HCEC 1CT (cell line): Measurements from ENCODE around the gene TIMMDC1.
"Not testable (repeated sequence)": the region's sequence is repeated elsewhere in the genome, so short reads cannot be mapped to it uniquely, and the experiment has no call there.

ENCODE experiments used
- DNase-seq: peaks from one replicate; pipeline ENCODE4 v3.0.0-alpha.2; 2017

Gene TIMMDC1

GRCh38 chr3:119557877-119558269, 59.5 kb downstream of the TIMMDC1 start:
- DNase-seq = no peak

- DNase-seq = no peak
These were observed 60.4 kb downstream of the TIMMDC1 start for GRCh38 chr3:119558626-119559317.

- DNase-seq = peak; percentile 47
These were observed 61.2 kb downstream of the TIMMDC1 start, which contains the start of gene CD80 for GRCh38 chr3:119559441-119559963. CD80 (minus strand) TSS chr3:119559614; CDS start chr3:119557728, 1,886 bp downstream.

GRCh38 chr3:119560160-119560559, 61.8 kb downstream of the TIMMDC1 start:
- DNase-seq = no peak

DNA sequence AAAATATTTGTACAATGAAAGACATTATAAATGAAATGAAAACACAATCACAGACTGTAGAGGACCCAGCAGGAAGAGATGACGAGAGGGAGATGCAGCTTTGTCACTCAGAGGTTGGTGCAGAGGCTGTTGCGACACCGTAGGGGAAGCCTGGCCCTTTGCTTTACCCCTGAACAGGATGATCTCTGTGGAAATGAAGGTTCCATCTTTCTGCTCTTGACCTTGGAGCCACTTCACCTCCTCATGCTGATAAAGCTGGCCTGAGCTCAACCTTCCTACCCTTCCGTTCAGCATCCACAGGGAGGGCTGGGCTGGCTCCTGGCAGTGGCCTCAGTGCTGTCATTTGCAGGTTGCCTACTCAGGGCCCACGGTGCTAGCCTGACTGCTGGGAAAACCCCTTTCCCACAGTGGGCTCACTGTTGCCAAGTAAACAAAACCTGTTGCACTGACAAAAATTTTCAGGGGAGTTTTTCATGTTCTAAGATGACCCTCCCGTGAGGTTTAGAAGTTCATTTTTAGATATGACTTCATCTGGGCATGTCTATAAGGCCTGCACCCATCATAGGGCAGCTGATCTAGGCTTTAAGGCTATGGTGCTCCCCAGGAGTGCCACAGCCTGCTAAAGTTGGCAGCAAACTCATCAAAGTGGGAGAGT, 64.1 kb downstream of the TIMMDC1 start:
- no peak for DNase-seq

- not testable (repeated sequence) for DNase-seq
These were observed 65.0 kb downstream of the TIMMDC1 start for GRCh38 chr3:119563334-119563733.

DNA sequence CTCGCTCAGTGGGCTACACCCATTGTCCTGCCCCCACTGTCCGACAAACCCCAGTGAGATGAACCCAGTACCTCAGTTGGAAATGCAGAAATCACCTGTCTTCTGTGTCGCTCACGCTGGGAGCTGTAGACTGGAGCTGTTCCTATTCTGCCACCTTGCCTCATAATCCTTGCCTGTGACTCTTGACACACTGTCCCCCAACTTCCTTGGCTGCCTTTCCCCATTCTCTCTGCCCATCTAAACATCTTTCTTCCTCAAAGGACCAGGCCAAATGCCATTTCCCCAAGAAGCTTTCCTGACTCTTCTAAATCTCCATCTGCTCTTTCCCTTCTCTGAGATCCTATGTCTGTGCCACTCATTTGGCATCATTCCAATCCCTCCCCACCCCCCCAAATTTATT, 70.8 kb downstream of the TIMMDC1 start:
- DNase-seq = no peak

DNA sequence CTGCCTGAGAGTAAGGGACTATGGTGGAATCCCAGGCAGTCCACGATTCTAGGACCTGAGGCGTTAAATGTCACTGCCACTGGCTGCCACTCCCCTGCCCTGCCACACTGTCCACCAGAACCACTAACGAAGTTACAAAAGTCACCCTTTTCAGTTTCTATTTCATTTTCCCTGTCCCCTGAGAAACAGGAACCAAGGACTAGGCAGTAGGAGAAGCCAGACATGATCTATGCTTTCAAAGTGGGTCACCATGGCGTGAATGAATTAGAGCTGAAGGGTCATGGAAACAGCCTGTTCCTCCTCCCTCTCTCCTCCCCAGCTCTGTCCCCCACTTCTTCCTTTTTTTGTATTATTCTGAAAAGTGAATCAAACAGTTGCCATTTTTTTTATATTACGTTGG, 71.9 kb downstream of the TIMMDC1 start:
- no peak for DNase-seq

GRCh38 chr3:119571230-119571629, 72.9 kb downstream of the TIMMDC1 start:
- no peak for DNase-seq

DNA sequence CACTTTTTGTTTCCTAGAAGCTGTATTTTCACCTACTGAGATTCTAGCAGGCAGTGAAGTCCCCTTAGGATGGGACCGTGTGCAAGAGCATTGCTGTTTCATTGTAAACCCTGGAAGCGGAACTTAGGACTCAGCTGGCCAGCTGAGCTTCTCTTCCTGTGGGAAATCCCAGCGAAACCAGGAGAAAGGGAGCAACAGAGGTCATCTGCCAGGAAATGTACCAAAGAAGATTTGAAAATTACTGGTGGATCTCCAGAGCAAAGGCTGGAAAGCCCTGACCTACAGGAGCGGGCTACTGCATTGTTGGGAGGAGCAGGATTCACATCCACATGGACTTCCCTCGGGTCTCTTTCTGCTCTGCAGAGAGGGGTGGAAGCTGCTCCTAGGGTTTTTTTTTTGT, 73.3 kb downstream of the TIMMDC1 start:
- no peak for DNase-seq
